Activated CD8-positive, alpha-beta T cell treated with anti-CD3 and anti-CD28 coated beads for 36 hours (primary cell): Measurements from ENCODE around the gene FRRS1L. TPM values are rescaled to one million over a fixed set of nuclear protein-coding genes. Genes with fewer than 3 reads are reported as not detected.

Source experiments
- ATAC-seq: fragments of 200-7000 bp; cut with Tn5 transposase; one replicate; pipeline ENCODE4 v1.10.0; 2021; ENCODE audit warnings: mild to moderate bottlenecking, moderate library complexity
- CTCF ChIA-PET: fragments of 350-600 bp; sonication (Branson Sonifier 250); formaldehyde crosslinking; loops from one replicate; lab custom pipeline; 2021; ENCODE audit warnings: antibody characterized with exemption; lab: Charles Lee
- POLR2A ChIA-PET: fragments of 350-600 bp; sonication (Branson Sonifier 250); formaldehyde crosslinking; loops from one replicate; lab custom pipeline; 2021; ENCODE audit warnings: antibody characterized with exemption; lab: Charles Lee
- DNase-seq: peaks from one replicate; pipeline ENCODE4 v3.0.0-alpha.2; 2020
- H3K27ac Mint-ChIP-seq: one replicate; pipeline ENCODE4 v1.8.0; 2021; ENCODE audit warnings: mild to moderate bottlenecking, mixed read lengths
- H3K27me3 Mint-ChIP-seq: one replicate; pipeline ENCODE4 v1.8.0; 2021; ENCODE audit warnings: mixed read lengths
- H3K36me3 Mint-ChIP-seq: one replicate; pipeline ENCODE4 v1.8.0; 2021; ENCODE audit warnings: low read depth, mixed read lengths
- H3K4me1 Mint-ChIP-seq: one replicate; pipeline ENCODE4 v1.8.0; 2021; ENCODE audit warnings: low read depth, mixed read lengths
- H3K4me3 Mint-ChIP-seq: one replicate; pipeline ENCODE4 v1.8.0; 2021; ENCODE audit warnings: mild to moderate bottlenecking, moderate library complexity, mixed read lengths
- H3K9me3 Mint-ChIP-seq: one replicate; pipeline ENCODE4 v1.8.0; 2021; ENCODE audit warnings: mixed read lengths
- intact Hi-C: fragments of 100-400 bp; cut with micrococcal nuclease; formaldehyde crosslinking; loops from one replicate; pipeline ENCODE4 v1.10.0; 2022
- total RNA-seq, 2 experiments: library from RNA; stranded (reverse); gene quantifications; one replicate each; pipeline ENCODE4 v1.2.3, GENCODE V29; 2021
- TF ChIP-seq, protein P1 (sequence below): fragments of 200-600 bp; IDR thresholded peaks from one replicate; pipeline ENCODE4 v1.8.0; 2022; ENCODE audit warnings: antibody characterized with exemption, mild to moderate bottlenecking

FRRS1L gene
- total RNA-seq, 2 experiments from 2014 or later: not detected

- no peak for ATAC-seq
- ChIA-PET POLR2A (no interaction called here), CTCF (no interaction called here)
- Mint-ChIP-seq H3K36me3 (peaks cover 3% of the 10 kb centered on the region), H3K27me3 (peaks cover 26% of the 10 kb centered on the region), H3K9me3 (peaks cover 10% of the 10 kb centered on the region), H3K4me3 (no peak overlapping the region), H3K27ac (no peak overlapping the region), H3K4me1 (no peaks in the 10 kb centered on the region)
- no peak for DNase-seq
- TF ChIP-seq, protein P1, sequence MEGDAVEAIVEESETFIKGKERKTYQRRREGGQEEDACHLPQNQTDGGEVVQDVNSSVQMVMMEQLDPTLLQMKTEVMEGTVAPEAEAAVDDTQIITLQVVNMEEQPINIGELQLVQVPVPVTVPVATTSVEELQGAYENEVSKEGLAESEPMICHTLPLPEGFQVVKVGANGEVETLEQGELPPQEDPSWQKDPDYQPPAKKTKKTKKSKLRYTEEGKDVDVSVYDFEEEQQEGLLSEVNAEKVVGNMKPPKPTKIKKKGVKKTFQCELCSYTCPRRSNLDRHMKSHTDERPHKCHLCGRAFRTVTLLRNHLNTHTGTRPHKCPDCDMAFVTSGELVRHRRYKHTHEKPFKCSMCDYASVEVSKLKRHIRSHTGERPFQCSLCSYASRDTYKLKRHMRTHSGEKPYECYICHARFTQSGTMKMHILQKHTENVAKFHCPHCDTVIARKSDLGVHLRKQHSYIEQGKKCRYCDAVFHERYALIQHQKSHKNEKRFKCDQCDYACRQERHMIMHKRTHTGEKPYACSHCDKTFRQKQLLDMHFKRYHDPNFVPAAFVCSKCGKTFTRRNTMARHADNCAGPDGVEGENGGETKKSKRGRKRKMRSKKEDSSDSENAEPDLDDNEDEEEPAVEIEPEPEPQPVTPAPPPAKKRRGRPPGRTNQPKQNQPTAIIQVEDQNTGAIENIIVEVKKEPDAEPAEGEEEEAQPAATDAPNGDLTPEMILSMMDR: no peak
- intact Hi-C loops: no loop called here
Measured at GRCh38 chr9:109161471-109161870, 5.6 kb downstream of the FRRS1L start.

DNA sequence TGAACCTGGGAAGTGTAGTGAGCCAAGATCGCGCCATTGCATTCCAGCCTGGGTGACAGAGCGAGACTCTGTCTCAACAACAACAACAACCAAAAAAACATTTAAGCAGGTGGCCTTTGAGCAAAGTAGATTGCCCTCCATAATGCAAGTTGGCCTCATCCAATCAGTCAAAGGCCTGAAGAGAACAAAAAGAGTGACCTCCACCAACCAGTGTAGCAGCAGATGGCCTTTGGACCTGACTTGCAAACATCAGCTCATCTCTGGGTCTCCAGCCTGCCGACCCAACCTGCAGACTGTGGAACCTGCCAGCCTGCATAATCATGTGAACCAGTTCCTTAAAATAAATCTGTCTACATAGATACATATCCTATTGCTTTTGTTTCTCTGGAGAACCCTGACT is 7.5 kb downstream of the FRRS1L start:
- ATAC-seq (no peak), DNase-seq (no peak)
- TF ChIP-seq, protein P1: no peak
- H3K4me3 Mint-ChIP-seq: no peak overlapping the region
- no peaks in the 10 kb centered on the region for H3K4me1 Mint-ChIP-seq
- no peaks in the 10 kb centered on the region for H3K36me3 Mint-ChIP-seq
- H3K9me3 Mint-ChIP-seq: peaks cover 3% of the 10 kb centered on the region
- H3K27me3 Mint-ChIP-seq: peaks cover 7% of the 10 kb centered on the region
- ChIA-PET CTCF (interaction anchor here (1.6 kb wide), 1 partner anchor 13 kb away, joined by 5 read pairs; no protein-coding TSS in a partner anchor), POLR2A (no interaction called here)
- no peak overlapping the region for H3K27ac Mint-ChIP-seq
- intact Hi-C loops: no loop called here

DNA sequence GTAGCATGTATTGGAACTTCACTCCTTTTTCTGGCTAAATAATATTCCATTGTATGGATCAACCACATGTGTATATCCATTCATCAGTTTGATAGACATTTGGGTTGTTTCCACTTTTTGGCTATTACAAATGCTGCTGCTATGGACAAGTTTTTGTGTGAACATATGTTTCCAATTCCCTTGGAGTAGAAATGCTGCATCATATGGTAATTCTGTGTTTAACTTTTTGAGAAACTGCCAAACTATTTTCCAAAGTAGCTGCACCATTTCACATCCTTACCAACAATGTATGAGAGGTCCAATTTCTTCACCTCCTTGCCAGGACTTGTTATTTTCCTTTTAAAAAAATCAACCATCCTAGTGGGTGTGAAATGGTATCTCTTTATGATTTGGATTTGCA is 8.4 kb downstream of the FRRS1L start:
- peaks cover 2% of the 10 kb centered on the region for H3K27me3 Mint-ChIP-seq
- ATAC-seq (no peak), DNase-seq (no peak)
- H3K4me3 Mint-ChIP-seq: no peak overlapping the region
- no peak overlapping the region for H3K27ac Mint-ChIP-seq
- ChIA-PET POLR2A (interaction anchor here (0.7 kb wide), 1 partner anchor 34 kb away, joined by 3 read pairs; no protein-coding TSS in a partner anchor), CTCF (interaction anchor here (1.2 to 1.6 kb wide), 2 partner anchors 12 to 15 kb away, joined by 3 to 5 read pairs; no protein-coding TSS in a partner anchor)
- H3K4me1 Mint-ChIP-seq: no peaks in the 10 kb centered on the region
- TF ChIP-seq, protein P1: no peak
- no peaks in the 10 kb centered on the region for H3K36me3 Mint-ChIP-seq
- peaks cover 9% of the 10 kb centered on the region for H3K9me3 Mint-ChIP-seq
- intact Hi-C loops: no loop called here

GRCh38 chr9:109156708-109157107 is 10.3 kb downstream of the FRRS1L start:
- ChIA-PET CTCF (no interaction called here), POLR2A (interaction anchor here (0.7 kb wide), 1 partner anchor 85 kb away, joined by 3 read pairs; no protein-coding TSS in a partner anchor)
- H3K27ac Mint-ChIP-seq: no peak overlapping the region

DNA sequence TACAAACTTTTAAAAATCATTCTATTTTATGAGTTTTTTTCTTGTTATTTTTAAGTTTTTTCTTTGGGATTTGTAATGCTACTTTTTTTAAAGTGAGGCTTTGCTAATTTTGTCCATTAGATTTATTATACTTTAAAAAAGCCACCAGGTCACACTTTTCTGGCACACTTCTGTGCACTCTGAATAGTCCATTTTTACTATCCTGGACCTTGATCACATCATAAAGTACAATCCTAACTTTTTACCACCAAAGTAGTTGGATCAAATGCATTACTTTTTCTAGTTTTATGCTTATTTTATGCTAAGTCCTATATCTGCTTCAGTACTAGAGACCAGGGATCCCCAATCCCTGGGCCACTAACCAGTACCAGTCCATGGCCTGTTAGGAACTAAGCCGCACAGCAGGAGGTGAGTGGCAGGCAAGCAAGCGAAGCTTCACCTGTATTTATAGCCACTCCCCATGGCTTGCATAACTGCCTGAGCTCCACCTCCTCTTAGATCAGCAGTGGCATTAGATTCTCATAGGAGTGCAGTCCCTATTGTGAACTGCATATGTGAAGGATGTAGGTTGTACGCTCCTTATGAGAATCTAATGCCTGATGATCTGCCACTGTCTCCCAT is 16.0 kb downstream of the FRRS1L start:
- intact Hi-C loops: no loop called here
- Mint-ChIP-seq H3K4me1 (no peaks in the 10 kb centered on the region), H3K36me3 (no peaks in the 10 kb centered on the region), H3K27me3 (peaks cover 2% of the 10 kb centered on the region), H3K4me3 (no peak overlapping the region), H3K9me3 (peaks cover 15% of the 10 kb centered on the region), H3K27ac (no peak overlapping the region)
- ChIA-PET CTCF (no interaction called here), POLR2A (no interaction called here)
- TF ChIP-seq, protein P1: no peak
- DNase-seq: no peak
- ATAC-seq: no peak

More at GRCh38 chr9:109156708-109157107, 10.3 kb downstream of the FRRS1L start:
- Mint-ChIP-seq H3K4me3 (no peak overlapping the region), H3K9me3 (peaks cover 15% of the 10 kb centered on the region), H3K36me3 (no peaks in the 10 kb centered on the region), H3K4me1 (no peaks in the 10 kb centered on the region), H3K27me3 (peaks cover 3% of the 10 kb centered on the region)
- ATAC-seq: no peak
- intact Hi-C loops: no loop called here
- TF ChIP-seq, protein P1: no peak
- DNase-seq: no peak
